GM23338 (cell line): ENCODE data around the gene GLI1.

Experiments used
- CREB1 ChIP-seq: fragments of 250-450 bp; sonication (Bioruptor Pico); IDR thresholded peaks from 2 replicates; pipeline ENCODE4 v1.5.0; 2020; ENCODE audit warnings: low read depth, mild to moderate bottlenecking, moderate library complexity
- EZH2 ChIP-seq: fragments of 200-600 bp; sonication (generic); IDR thresholded peaks from one replicate; pipeline ENCODE4 v1.8.0; 2017; ENCODE audit warnings: antibody characterized with exemption, mild to moderate bottlenecking, low read depth; ENCODE audit not compliant: unreplicated experiment
- EZH2phosphoT487 ChIP-seq: fragments of 200-600 bp; sonication (generic); IDR thresholded peaks from one replicate; pipeline ENCODE4 v1.8.1; 2018; ENCODE audit warnings: antibody characterized with exemption; ENCODE audit not compliant: unreplicated experiment
- JUNB ChIP-seq: IDR thresholded peaks from one replicate; pipeline ENCODE4 v1.6.1; 2016; ENCODE audit warnings: antibody characterized with exemption; ENCODE audit not compliant: unreplicated experiment
- NANOG ChIP-seq: IDR thresholded peaks from 2 replicates; pipeline ENCODE4 v1.6.1; 2016; ENCODE audit warnings: antibody characterized with exemption, borderline replicate concordance
- POLR2AphosphoS5 ChIP-seq: IDR thresholded peaks from 2 replicates; pipeline ENCODE4 v1.6.1; 2016; ENCODE audit warnings: antibody characterized with exemption, low read depth
- STAT1 ChIP-seq: IDR thresholded peaks from one replicate; pipeline ENCODE4 v1.6.1; 2016; ENCODE audit warnings: antibody characterized with exemption; ENCODE audit not compliant: unreplicated experiment
- ZNF331 ChIP-seq: fragments of 250-450 bp; sonication (Bioruptor Pico); IDR thresholded peaks from 2 replicates; pipeline ENCODE4 v1.5.0; 2020; ENCODE audit warnings: low read depth, mild to moderate bottlenecking, moderate library complexity
- TF ChIP-seq, protein P1 (sequence below), 2 experiments: fragments of 200-600 bp in 1 of 2; sonication (generic) in 1 of 2; conservative IDR thresholded peaks; 2 replicates each; pipeline versions ENCODE4 v1.5.1 to v1.6.1; 2016 to 2017; ENCODE audit warnings: antibody characterized with exemption in 2 of 2, low read depth in 2 of 2, mild to moderate bottlenecking in 2 of 2, moderate library complexity in 1 of 2
- TF ChIP-seq, protein P2 (sequence below): IDR thresholded peaks from 2 replicates; pipeline ENCODE4 v1.6.1; 2016; ENCODE audit warnings: antibody characterized with exemption
- TF ChIP-seq, protein P3 (sequence below): IDR thresholded peaks from one replicate; pipeline ENCODE4 v1.6.1; 2018; ENCODE audit warnings: antibody characterized with exemption; ENCODE audit not compliant: unreplicated experiment
- TF ChIP-seq, protein P4 (sequence below): fragments of 250-450 bp; sonication (Bioruptor Pico); IDR thresholded peaks from 2 replicates; pipeline ENCODE4 v1.5.0; 2020; ENCODE audit warnings: mild to moderate bottlenecking, moderate library complexity

DNA sequence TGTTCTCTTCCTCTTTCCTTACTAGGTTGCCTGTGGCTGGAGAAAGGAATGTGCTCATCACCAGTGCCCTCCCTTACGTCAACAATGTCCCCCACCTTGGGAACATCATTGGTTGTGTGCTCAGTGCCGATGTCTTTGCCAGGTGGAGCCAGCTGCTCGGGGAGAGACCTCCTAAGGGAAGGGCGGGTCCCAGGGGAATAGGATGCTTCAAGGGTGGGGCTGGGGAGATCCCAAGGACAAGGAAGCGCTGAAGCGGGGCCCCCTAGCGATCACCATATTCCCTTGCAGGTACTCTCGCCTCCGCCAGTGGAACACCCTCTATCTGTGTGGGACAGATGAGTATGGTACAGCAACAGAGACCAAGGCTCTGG is 38.5 kb downstream of the GLI1 start:
- TF ChIP-seq EZH2 (no peak), STAT1 (no peak), EZH2phosphoT487 (no peak), CREB1 (CRISPR knock-in tag) (no peak), POLR2AphosphoS5 (peak; percentile 26; the same call in 1 of the 2 replicates), JUNB (no peak), NANOG (no peak), ZNF331 (CRISPR knock-in tag) (no peak)
- TF ChIP-seq, protein P1, sequence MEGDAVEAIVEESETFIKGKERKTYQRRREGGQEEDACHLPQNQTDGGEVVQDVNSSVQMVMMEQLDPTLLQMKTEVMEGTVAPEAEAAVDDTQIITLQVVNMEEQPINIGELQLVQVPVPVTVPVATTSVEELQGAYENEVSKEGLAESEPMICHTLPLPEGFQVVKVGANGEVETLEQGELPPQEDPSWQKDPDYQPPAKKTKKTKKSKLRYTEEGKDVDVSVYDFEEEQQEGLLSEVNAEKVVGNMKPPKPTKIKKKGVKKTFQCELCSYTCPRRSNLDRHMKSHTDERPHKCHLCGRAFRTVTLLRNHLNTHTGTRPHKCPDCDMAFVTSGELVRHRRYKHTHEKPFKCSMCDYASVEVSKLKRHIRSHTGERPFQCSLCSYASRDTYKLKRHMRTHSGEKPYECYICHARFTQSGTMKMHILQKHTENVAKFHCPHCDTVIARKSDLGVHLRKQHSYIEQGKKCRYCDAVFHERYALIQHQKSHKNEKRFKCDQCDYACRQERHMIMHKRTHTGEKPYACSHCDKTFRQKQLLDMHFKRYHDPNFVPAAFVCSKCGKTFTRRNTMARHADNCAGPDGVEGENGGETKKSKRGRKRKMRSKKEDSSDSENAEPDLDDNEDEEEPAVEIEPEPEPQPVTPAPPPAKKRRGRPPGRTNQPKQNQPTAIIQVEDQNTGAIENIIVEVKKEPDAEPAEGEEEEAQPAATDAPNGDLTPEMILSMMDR (conservative IDR thresholded peaks at IDR 0.05; ENCODE audit: low read depth in 2 of 2): peak; percentile 40 to 51
- TF ChIP-seq, protein P2, sequence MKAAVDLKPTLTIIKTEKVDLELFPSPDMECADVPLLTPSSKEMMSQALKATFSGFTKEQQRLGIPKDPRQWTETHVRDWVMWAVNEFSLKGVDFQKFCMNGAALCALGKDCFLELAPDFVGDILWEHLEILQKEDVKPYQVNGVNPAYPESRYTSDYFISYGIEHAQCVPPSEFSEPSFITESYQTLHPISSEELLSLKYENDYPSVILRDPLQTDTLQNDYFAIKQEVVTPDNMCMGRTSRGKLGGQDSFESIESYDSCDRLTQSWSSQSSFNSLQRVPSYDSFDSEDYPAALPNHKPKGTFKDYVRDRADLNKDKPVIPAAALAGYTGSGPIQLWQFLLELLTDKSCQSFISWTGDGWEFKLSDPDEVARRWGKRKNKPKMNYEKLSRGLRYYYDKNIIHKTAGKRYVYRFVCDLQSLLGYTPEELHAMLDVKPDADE: no peak
- TF ChIP-seq, protein P3, sequence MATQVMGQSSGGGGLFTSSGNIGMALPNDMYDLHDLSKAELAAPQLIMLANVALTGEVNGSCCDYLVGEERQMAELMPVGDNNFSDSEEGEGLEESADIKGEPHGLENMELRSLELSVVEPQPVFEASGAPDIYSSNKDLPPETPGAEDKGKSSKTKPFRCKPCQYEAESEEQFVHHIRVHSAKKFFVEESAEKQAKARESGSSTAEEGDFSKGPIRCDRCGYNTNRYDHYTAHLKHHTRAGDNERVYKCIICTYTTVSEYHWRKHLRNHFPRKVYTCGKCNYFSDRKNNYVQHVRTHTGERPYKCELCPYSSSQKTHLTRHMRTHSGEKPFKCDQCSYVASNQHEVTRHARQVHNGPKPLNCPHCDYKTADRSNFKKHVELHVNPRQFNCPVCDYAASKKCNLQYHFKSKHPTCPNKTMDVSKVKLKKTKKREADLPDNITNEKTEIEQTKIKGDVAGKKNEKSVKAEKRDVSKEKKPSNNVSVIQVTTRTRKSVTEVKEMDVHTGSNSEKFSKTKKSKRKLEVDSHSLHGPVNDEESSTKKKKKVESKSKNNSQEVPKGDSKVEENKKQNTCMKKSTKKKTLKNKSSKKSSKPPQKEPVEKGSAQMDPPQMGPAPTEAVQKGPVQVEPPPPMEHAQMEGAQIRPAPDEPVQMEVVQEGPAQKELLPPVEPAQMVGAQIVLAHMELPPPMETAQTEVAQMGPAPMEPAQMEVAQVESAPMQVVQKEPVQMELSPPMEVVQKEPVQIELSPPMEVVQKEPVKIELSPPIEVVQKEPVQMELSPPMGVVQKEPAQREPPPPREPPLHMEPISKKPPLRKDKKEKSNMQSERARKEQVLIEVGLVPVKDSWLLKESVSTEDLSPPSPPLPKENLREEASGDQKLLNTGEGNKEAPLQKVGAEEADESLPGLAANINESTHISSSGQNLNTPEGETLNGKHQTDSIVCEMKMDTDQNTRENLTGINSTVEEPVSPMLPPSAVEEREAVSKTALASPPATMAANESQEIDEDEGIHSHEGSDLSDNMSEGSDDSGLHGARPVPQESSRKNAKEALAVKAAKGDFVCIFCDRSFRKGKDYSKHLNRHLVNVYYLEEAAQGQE: no peak
- TF ChIP-seq, protein P4, sequence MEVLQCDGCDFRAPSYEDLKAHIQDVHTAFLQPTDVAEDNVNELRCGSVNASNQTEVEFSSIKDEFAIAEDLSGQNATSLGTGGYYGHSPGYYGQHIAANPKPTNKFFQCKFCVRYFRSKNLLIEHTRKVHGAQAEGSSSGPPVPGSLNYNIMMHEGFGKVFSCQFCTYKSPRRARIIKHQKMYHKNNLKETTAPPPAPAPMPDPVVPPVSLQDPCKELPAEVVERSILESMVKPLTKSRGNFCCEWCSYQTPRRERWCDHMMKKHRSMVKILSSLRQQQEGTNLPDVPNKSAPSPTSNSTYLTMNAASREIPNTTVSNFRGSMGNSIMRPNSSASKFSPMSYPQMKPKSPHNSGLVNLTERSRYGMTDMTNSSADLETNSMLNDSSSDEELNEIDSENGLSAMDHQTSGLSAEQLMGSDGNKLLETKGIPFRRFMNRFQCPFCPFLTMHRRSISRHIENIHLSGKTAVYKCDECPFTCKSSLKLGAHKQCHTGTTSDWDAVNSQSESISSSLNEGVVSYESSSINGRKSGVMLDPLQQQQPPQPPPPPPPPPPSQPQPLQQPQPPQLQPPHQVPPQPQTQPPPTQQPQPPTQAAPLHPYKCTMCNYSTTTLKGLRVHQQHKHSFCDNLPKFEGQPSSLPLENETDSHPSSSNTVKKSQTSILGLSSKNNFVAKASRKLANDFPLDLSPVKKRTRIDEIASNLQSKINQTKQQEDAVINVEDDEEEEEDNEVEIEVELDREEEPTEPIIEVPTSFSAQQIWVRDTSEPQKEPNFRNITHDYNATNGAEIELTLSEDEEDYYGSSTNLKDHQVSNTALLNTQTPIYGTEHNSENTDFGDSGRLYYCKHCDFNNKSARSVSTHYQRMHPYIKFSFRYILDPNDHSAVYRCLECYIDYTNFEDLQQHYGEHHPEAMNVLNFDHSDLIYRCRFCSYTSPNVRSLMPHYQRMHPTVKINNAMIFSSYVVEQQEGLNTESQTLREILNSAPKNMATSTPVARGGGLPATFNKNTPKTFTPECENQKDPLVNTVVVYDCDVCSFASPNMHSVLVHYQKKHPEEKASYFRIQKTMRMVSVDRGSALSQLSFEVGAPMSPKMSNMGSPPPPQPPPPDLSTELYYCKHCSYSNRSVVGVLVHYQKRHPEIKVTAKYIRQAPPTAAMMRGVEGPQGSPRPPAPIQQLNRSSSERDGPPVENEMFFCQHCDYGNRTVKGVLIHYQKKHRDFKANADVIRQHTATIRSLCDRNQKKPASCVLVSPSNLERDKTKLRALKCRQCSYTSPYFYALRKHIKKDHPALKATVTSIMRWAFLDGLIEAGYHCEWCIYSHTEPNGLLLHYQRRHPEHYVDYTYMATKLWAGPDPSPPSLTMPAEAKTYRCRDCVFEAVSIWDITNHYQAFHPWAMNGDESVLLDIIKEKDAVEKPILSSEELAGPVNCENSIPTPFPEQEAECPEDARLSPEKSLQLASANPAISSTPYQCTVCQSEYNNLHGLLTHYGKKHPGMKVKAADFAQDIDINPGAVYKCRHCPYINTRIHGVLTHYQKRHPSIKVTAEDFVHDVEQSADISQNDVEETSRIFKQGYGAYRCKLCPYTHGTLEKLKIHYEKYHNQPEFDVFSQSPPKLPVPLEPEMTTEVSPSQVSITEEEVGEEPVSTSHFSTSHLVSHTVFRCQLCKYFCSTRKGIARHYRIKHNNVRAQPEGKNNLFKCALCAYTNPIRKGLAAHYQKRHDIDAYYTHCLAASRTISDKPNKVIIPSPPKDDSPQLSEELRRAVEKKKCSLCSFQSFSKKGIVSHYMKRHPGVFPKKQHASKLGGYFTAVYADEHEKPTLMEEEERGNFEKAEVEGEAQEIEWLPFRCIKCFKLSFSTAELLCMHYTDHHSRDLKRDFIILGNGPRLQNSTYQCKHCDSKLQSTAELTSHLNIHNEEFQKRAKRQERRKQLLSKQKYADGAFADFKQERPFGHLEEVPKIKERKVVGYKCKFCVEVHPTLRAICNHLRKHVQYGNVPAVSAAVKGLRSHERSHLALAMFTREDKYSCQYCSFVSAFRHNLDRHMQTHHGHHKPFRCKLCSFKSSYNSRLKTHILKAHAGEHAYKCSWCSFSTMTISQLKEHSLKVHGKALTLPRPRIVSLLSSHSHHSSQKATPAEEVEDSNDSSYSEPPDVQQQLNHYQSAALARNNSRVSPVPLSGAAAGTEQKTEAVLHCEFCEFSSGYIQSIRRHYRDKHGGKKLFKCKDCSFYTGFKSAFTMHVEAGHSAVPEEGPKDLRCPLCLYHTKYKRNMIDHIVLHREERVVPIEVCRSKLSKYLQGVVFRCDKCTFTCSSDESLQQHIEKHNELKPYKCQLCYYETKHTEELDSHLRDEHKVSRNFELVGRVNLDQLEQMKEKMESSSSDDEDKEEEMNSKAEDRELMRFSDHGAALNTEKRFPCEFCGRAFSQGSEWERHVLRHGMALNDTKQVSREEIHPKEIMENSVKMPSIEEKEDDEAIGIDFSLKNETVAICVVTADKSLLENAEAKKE (CRISPR knock-in tag): no peak
